Cardiac septum (tissue), 1 donor: ENCODE measurements around the gene DDX28. TPM values are rescaled to one million over a fixed set of nuclear protein-coding genes. Genes with fewer than 3 reads are reported as not detected.
A peak's percentile ranks its signal among the peaks of the same experiment; 100 is the strongest.
"Not testable (repeated sequence)": the region's sequence is repeated elsewhere in the genome, so short reads cannot be mapped to it uniquely, and the experiment has no call there.

Experiments used
- DNase-seq: peaks from one replicate; pipeline ENCODE4 v3.0.0-alpha.2; 2020; ENCODE audit warnings: low spot score
- intact Hi-C: fragments of 100-400 bp; cut with DNase I; formaldehyde crosslinking; loops from one replicate; pipeline ENCODE4 v1.14.0; 2022
- total RNA-seq: library from RNA; stranded (reverse); fragmentation: NEBNext Ultra II Directional; extraction: Animal tissue kit (Norgen Biotek cat#: 25700); gene quantifications from one replicate; pipeline ENCODE4 v1.2.1, GENCODE V29; 2021
- donor health status: DM: no; HTN: no; CAD: no.

DDX28 gene
- total RNA-seq, 1 donor from 2014 or later, result 8.6 TPM

DNA sequence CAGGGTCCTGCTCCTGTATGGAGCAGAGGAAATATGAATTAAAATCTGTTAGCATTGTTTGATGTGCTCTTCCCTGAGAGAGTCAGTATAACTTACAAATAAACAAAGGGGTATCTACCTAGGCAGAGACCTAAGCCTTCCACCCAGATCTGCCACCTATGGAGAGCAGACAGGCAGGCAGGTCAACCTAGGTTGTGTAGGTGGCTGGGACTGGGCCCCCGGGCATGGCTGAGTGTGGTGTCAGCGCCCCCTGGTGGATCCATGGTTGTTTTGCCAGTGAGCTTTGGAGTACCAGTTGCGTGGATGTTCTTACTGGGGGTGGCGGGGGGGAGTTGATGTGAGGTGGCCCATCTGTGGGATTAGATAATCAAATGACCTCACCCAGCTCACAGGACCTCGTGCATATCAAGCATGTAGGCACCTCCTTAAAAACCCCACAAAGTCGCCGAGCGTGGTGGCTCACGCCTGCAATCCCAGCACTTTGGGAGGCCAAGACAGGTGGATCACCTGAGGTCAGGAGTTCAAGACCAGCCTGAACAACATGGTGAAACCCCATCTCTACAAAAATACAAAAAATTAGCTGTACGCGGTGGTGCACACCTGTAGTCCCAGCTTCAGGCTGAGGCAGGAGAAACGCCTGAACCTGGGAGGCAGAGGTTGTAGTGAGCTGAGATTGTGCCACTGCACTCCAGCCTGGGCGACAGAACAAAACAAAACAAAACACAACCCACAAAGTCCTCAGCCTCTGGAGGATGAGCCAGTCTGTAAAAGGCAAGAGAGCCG is 17.7 kb upstream of the DDX28 start:
- peak; percentile 93 for DNase-seq
- intact Hi-C loops, result loop anchor here (2.0 to 5.0 kb wide), 3 partner anchors 48 to 368 kb away; no protein-coding TSS in a partner anchor

DNA sequence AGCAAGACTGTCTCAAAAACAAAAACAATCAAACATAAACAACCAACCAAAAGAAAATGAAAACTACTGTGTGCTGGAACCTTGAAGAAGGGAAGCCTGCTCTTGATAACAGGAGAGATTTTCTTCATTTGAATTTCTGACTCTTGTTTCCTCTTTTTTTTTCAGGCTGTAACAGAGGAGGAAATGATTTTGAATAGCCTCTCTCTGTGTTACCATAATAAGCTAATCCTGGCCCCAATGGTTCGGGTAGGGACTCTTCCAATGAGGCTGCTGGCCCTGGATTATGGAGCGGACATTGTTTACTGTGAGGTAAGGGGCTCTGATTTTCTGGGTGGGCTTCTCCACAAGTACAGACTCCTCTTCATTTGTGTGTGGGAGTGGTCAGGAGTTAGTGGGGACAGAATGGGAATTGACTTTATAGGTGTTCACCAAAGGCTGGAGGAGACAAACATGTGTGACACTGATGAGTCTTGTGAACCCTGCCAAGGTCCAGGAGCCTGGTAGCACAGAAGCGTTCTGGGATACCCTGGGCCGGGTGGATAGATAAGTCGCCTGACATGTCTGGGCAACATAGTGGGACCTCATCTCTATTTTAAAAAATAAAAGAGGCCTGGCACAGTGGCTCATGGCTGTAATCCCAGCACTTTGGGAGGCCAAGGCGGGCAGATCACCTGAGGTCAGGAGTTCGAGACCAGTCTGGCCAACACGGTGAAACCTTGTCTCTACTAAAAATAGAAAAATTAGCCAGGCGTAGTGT is 15.0 kb upstream of the DDX28 start:
- intact Hi-C loops, result loop anchor here (5.0 kb wide), 1 partner anchor 106 kb away; the partner anchor contains the start of gene CTRL
- no peak for DNase-seq

DNA sequence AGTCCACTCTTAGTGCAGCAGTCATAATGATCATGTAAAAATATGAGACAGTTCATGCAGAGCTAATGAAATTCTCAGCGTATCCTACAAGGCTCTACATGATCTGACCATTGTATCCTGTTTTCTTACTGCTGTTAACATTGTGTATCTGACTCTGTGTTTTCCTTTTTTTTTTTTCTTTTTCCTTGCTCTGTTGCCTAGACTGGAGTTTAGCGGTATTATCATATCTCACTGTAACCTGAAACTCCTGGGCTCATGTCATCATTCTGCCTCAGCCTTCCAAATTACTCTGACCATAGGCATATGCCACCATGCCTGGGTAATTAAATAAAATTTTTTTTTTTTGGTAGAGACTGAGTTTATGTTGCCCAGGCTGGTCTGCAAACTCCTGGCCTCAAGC is 12.2 kb upstream of the DDX28 start:
- intact Hi-C loops, result loop anchor here (5.0 kb wide), 1 partner anchor 103 kb away; the partner anchor contains the start of gene CTRL

DNA sequence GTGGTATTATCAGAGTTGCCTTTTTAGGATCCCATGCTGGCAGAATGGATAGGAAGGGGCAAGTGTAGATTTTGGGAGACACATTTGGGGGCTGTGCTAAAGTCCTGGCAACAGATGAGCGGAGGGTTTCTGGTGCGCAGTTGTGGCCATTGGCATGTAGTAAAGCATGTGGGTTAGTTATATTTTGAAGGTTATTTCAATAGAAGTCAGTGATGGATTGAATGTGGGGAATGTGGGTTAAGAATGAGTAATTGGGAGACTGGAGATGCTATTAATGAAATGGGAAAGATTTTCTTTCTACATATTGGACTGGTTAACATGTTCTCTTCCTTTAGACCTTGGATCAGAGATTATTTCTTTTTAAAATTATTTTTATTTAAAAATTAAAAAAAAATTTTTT is 10.1 kb upstream of the DDX28 start:
- DNase-seq, result no peak
- intact Hi-C loops, result no loop called here

More for the DNA sequence above, 12.2 kb upstream of the DDX28 start:
- no peak for DNase-seq

DNA sequence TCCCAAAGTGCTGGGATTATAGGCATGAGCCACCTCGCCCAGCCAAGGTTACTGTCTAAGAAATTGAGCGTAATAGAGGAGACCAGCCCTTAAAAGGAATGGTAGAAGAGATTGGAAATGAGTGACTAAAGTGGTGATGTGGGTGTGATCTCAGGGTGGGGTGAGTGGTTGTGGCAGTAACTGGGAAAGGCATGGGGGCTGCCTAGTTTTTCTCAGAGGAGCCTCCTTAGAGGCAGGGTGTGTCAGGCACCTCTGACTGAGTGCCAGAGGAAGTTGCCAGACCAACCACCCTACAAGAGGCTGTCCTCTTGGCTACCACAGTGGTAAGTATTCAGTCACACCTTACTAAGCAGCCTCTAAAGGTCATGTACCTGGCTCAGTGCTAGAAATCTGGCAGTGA is 8.9 kb upstream of the DDX28 start:
- DNase-seq, result no peak
- intact Hi-C loops, result no loop called here

DNA sequence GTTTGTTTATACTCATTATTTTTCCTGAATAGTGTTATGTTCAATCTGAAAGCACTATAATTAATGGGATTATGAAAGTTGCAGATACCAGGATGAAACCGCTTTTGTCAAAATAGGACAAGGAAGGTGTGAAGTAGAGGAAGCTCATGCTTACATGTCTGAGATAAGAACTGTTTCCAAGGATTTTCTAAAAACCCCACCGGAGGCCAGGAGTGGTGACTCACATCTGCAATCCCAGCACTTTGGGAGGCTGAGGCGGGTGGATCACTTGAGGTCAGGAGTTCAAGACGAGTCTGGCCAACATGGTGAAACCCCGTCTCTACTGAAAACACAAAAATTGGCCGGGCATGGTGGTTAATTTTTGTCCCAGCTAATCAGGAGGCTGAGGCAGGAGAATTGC is 7.1 kb upstream of the DDX28 start:
- intact Hi-C loops, DNase-seq: not testable (repeated sequence)

DNA sequence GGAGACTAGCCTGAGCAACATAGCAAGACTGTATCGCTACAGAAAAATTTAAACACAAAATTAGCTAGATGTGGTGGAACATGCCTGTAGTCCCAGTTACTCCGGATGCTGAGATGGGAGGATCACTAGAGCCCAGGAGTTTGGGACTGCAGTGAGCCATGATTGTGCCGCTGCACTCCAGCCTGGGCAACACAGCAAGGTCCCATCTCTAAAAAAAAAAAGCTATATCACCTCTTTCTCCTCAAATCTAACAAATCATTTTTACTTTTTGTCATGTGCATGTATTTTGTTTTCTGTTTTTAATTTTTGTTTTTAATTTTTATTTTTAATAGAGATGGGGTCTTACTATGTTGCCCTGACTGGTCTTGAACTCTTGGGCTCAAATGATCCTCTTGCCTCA is 6.0 kb upstream of the DDX28 start:
- intact Hi-C loops, result no loop called here
- DNase-seq, result no peak

DNA sequence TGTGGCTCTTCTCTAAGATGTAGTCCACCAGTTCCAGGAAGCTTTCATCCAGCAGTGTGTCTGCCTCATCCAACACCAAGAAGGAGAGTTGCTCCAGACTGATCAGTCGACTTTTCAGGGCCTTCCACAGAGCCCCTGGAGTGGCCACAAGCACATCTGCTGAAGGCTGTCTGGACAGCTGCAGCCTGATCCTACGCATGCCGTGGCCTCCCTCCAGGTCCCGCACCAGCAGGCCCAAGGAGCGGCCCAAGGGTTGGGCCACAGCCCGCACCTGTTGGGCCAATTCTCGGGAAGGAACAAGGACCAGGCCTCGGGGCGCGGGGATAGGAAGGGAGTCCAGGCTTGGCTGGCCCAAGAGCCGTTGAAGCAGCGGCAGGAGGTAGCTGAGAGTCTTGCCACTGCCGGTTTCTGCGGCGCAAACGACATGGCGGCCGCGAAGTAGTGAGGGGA is 729 bp downstream of the DDX28 start:
- intact Hi-C loops, result loop anchor here (5.0 kb wide), 1 partner anchor 130 kb away; the partner anchor contains the start of gene PSKH1
- no peak for DNase-seq

DNA sequence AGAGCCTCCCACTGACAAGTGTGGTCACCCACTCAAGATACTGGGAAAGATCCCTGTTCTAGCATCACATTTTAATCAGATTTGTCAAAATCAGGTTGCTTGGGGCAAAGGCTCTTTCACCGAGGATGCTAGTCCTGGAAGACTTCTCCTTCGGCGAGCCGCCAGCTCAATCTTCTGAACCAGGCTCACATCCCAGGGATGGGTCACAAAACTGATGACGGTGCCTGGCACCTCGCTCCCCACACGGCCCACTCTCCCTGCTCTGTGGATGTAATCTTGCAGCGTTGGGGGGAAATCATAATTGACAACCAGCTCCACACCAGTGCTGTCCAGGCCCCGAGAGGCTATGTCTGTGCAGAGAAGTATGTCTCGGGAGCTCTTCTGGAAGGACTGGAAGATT is 1.5 kb downstream of the DDX28 start:
- intact Hi-C loops, result loop anchor here (5.0 kb wide), 1 partner anchor 129 kb away; the partner anchor contains the start of gene PSKH1
- no peak for DNase-seq

DNA sequence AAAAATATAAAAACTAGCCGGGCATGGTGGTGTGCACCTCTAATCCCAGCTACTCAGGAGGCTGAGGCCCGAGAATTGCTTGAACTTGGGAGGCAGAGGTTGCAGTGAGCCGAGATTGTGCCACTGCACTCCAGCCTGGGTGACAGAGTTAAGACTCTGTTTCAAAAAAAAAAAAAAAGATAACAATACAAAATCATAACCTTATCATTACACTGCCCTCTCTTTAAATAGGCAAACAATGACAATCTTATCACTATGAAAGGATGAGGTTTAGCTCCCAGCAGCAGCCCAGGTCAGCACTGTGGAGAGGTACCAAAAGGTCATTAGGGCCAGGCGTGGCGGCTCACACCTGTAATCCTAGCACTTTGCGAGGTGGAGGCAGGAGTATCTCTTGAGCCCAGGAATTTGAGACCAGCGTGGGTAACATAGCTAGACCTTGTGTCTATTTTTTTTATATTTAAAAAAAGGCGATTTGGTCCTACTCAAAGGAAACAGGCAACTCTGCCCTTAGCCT is 3.8 kb downstream of the DDX28 start:
- intact Hi-C loops, result no loop called here
- DNase-seq, result no peak

DNA sequence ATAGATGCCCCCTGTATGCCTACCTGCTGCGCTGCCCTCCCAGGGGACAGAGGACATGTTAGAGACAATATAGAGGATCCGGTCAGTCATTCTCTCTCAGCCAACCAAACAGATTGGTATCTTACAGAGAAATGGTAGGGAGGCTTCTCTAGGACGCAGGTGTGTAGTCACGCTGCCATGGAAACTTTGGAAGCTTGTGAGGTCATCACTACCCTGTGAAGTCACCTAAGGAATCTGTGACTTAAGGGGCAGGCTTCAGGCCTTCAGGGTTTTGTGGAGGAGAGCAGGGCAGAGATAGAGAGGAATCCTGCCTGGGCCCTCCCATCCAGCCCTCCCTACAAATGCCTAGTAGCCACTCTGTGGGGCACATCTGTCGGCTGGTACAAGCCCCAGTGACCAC is 7.4 kb downstream of the DDX28 start, which contains the start of gene DPEP2NB:
TSS of gene DPEP2NB (minus strand) at position 231 of the 400 bp plus-strand sequence. CDS start at position 90, 141 bp downstream.
- DNase-seq, result no peak
- intact Hi-C loops, result no loop called here

DNA sequence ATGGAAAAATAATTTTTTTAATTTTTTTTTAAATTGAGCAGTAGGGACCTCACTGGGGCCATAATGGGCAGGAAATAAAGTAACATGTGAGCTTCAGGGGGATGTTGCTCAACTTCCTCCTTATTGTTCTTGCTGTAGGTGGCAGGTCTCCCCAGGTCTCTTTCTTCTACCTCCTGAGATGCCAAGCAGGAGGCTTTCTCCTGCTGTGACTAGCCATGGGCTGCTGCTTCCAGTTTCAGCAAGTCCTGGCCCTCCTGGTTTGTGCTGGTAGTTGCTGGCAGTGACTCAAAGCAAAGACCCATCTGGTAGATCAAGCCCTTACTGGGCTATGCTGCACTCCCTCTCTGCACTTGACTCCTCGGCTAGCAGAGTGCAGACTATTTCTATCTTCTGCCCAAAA is 9.6 kb downstream of the DDX28 start:
- intact Hi-C loops, result no loop called here

DNA sequence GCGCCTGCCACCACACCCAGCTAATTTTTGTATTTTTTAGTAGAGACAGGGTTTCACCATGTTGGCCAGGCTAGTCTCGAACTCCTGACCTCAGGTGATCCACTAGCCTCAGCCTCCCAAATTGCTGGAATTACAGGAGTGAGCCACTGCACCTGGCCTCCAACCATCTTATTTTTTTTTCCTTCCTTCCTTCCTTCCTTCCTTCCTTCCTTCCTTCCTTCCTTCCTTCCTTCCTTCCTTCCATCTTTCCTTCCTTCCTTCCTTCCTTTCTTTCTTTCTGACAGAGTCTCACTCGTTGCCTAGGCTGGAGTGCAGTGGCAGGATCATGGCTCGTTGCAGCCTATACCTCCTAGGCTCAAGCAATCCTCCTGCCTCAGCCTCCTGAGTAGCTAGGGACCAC is 13.2 kb downstream of the DDX28 start:
- DNase-seq, intact Hi-C loops: not testable (repeated sequence)

More for the DNA sequence above, 9.6 kb downstream of the DDX28 start:
- DNase-seq, result no peak

DNA sequence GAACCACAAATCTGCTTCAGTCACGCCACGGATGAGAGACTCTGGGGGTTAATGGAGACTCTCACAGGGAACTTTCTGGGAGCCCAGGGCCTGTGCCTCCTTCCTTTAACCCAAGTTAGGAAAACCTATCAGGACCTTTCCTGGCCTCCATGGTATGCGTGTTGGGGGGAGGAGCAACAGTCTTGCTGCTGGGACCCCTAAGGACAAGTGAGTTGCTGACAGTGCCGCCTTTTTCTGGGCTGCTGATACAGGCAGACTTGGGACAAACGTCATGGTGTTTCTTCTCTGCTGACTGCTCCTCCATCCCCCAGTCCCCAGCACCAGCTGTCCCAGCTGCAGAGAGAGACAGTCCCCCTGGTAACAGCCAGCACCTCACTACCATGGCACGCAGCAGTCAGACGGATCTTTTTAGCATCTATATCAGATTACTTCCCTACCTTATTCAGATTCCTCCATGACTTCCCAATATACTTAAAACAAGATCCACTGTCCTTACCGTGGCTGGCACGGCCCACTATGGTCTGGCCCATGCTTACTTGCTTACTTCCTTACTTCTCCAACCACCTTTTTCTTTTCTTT is 13.8 kb downstream of the DDX28 start:
- intact Hi-C loops, result no loop called here
- DNase-seq, result no peak

DNA sequence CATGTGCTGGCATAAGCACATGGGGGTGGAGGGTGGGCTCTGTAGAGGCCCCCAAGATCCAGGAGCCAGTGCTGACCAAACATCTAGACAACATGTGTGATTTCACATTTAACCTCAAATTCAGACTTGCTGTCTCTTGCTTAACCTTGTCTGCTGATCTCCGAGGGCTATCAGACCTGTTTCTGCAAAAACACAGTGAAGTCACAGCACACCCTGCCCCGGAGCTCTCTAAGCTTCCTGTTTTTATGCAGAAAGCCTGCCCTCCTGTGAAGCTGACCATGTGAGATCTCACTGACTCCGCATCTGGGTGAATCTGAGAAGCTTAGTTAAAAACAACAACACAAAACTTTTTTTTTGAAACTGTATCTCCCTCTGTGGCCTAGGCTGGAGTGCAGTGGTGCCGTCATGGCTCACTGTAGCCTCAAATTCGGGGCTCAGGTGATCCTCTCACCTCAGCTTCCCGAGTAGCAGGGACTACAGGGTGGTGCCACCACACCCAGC is 17.2 kb downstream of the DDX28 start:
- DNase-seq, result peak; percentile 83
- intact Hi-C loops, result no loop called here

DNA sequence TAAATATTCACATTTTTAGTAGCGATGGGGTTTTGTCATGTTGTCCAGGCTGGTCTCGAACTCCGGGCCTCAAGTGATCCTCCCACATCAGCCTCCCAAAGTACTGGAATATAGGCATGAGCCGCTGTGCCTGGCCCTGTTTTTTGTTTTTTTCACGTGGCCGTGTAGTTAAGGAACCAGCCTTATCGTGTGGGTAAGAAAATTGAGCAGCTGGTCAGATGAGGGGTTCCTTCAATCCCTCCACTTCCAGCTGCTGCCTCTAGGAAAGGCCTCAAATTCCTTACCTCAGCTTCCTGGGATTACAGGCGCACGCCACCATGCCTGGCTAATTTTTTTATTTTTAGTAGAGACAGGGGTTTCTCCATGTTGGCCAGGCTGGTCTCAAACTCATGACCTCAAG is 17.8 kb downstream of the DDX28 start:
- no peak for DNase-seq
- intact Hi-C loops, result no loop called here

DNA sequence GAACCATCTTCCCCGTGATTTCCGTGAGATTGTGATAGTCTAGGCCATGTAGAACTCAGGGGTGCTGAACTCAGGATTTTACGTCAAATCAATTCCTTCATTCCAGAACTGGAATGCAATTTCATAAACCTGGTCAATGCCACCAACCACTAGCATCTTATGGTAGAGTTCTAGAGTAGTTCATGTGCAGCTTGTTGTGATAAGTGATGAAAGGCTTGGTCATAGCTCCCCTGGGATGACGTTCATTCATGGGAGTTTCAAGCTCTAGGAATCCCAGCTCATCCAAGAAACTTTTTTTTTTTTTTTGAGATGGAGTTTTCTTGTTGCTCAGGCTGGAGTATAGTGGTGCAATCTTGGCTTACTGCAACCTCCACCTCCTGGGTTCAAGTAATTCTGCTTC is 20.0 kb downstream of the DDX28 start:
- DNase-seq, result no peak
- intact Hi-C loops, result no loop called here

DNA sequence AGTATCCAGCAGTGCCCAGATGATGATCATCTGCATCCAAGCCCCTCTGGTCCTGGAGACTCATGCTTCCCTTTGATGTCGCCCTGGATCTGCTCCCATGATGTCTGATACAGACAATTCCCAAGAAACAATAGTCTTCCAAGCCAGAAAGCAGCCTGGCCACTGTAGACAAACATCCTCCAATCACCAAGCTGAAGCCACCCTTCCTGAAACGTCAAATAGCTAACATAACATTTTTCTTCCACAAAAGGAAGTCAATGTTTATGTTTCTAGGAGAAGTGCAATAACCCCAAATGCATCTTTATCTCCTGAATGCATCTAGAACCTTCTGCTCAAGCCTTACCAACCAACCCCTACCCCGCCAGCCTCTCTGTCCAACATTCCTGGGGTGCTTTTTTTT is 22.6 kb downstream of the DDX28 start:
- no peak for DNase-seq
- intact Hi-C loops, result no loop called here

DNA sequence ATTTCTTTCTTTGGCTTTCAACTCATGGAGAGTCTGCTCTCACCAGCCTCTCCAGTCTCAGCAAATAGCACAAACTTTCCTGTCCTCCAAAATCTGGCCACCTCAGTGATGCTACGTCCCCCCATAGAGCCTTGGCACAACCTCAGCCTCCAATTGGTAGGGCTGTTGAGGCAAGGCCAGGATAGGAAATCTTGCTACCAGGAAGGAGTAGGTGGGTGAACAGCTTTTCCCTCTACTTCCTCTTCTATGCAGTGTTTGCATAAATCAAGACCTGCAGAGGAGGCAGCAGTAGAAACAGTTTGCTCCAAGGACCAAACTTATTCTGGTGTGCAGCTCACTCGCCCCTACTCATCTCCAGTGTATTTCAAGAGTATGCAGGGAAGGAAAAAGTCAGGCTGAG is 23.0 kb downstream of the DDX28 start:
- intact Hi-C loops, result no loop called here
- no peak for DNase-seq
